ENCODE results near the gene DCBLD1. TPM values are rescaled to one million over a fixed set of nuclear protein-coding genes. Genes with fewer than 3 reads are reported as not detected.

Gene DCBLD1
- total and polyA plus RNA-seq, 9 of the 15 experiments (the other 6 are each of a cell fraction or from before 2014, with no cell fraction given): 0.80 to 8.5 (median 6.8) TPM

- Histone ChIP-seq H3K9ac (ENCODE audit: insufficient read depth in 1 of 2, low read depth in 2 of 2, low read length in 2 of 2) (no peak overlapping the region), H3K4me3 (no peak overlapping the region), H3K79me2 (ENCODE audit: control insufficient read depth, insufficient read depth, low read length) (no peaks in the 10 kb centered on the region), H2AFZ (ENCODE audit: low read depth, low read length) (no peak overlapping the region), H3K4me1 (replicated peaks in 1 of 2; ENCODE audit: control insufficient read depth in 2 of 2, insufficient read depth in 2 of 2, low read length in 2 of 2) (peaks cover 0 to 8% of the 10 kb centered on the region in 2 experiments; a peak in 2 of 5 replicates), H3K27me3 (ENCODE audit: control insufficient read depth in 2 of 2, insufficient read depth in 2 of 2, low read length in 2 of 2) (no peaks in the 10 kb centered on the region), H3K4me2 (ENCODE audit: insufficient read depth, low read length) (no peak overlapping the region), H3K9me3 (replicated peaks; ENCODE audit: control insufficient read depth, insufficient read depth, low read depth, low read length) (no peaks in the 10 kb centered on the region), H3K36me3 (ENCODE audit: control insufficient read depth, insufficient read depth, low read length) (peaks cover 84% of the 10 kb centered on the region), H3K9me1 (ENCODE audit: control insufficient read depth, insufficient read depth, low read length) (no peaks in the 10 kb centered on the region), H4K20me1 (replicated peaks; ENCODE audit: control insufficient read depth, insufficient read depth, low read length) (no peaks in the 10 kb centered on the region), H3K27ac (ENCODE audit: extremely low read depth, low read depth, low read length) (no peak overlapping the region)
- no peak for FAIRE-seq
- CTCF ChIA-PET (ENCODE audit: low intra/inter-chr PET ratio): no interaction called here
- DNase-seq (ENCODE audit: extremely low read depth in 1 of 4, low spot score in 3 of 4): no peak
- POLR2A ChIA-PET: interaction anchor here (1.4 kb wide), 1 partner anchor 8 kb away, joined by 4 read pairs; no protein-coding TSS in a partner anchor
- TF ChIP-seq MLLT1 (IDR thresholded peaks at IDR 0.05) (no peak), SP1 (CRISPR knock-in tag; IDR thresholded peaks at IDR 0.05) (no peak), ATF2 (CRISPR knock-in tag; IDR thresholded peaks at IDR 0.05) (no peak), TEAD2 (tag; IDR thresholded peaks at IDR 0.05) (no peak), EP300 (IDR thresholded peaks at IDR 0.05; ENCODE audit: low read length) (no peak), ZFP1 (CRISPR knock-in tag; IDR thresholded peaks at IDR 0.05) (no peak), ZNF395 (CRISPR knock-in tag; IDR thresholded peaks at IDR 0.05) (no peak), NRF1 (conservative IDR thresholded peaks at IDR 0.05 in 1 of 2, IDR thresholded peaks at IDR 0.05 in 1 of 2) (no peak), ZNF316 (IDR thresholded peaks at IDR 0.05) (no peak), SIX5 (IDR thresholded peaks at IDR 0.05; ENCODE audit: borderline replicate concordance in 1 of 2, insufficient read depth in 1 of 2, low read depth in 1 of 2, low read length in 2 of 2) (no peak), SREBF1 (IDR thresholded peaks at IDR 0.05; ENCODE audit: borderline replicate concordance, low read depth, low read length) (no peak), KDM1A (IDR thresholded peaks at IDR 0.05) (no peak)
- in situ Hi-C loops (cut with MboI): no loop called here
- 29% methylated on average over 1 of the region's 1 CpG for WGBS (ENCODE audit: insufficient coverage, low coverage, missing lambda C conversion rate)
- no TSS peak for BruUV-seq (replicated peaks)
- ATAC-seq: no peak
- intact Hi-C loops (cut with micrococcal nuclease): no loop called here
Observed at GRCh38 chr6:117568831-117569410, 86.4 kb downstream of the DCBLD1 start.
